DMS 273 treated with DMSO at 0.1 percent for 48 hours (cell line): ENCODE results near the gene IDI2.
A peak's percentile ranks its signal among the peaks of the same experiment; 100 is the strongest.

ENCODE experiments used
- DNase-seq: peaks from one replicate; lab custom pipeline; 2025; lab: John Stamatoyannopoulos, UW

IDI2 gene

DNA sequence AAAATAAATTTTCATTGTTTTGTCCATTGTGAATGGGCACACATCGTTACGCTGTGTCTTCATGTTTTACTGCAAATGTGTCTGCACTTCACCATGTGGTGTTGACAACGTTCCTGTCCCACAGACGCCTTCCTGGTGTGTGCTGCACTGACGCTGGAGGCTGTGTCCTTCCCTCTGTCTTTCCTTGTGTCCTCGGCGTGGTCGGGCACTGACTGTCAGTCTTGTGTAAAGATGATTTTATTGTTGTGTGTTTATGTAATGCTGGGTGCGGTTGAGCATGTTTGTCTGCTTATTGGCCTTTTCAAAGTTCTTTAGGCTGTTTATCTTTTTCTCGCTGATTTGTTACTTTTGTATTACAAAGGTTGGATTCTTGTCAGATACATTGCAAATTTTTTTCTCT is 18.1 kb downstream of the IDI2 start:
- no peak for DNase-seq

- DNase-seq = no peak
Observed at GRCh38 chr10:1006573-1006972, 19.1 kb downstream of the IDI2 start.

DNA sequence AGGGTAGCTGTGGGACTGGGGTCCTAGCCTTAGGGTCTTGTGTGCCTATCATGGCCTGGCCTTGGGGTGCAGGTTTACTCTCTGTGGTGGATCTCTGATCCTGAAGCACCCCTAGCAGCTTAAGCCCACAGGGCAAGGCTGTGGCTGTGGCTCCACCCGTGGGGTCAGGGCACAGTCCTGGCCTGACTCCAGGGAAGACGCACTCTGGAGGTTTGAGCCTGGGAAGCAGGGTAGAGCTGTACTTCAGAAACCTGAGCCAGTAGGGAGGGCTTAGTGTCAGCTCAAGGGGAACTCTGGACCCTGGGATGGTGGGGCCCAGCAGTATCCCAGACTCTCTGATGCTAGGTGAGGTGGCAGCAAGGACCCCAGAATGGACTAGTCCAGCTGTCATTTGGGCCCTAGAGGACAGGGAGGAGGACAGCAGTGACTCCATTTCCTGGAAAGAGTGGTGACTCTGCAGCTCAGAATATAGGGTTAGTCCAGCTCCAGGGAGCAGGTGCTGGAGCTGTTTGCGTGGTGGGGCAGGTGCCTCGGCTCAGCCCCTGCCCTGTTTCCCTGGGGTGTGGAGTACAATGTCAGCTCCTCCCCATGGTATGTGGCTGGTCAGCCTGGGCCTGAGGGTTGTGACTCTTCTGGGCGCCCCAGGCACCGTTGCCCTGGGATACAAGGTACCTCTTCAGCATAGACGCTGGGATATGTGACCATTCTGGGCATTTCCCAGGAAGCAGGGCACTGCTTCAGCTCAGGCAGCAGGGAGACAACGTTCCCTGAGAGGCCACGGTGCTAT is 21.6 kb downstream of the IDI2 start:
- DNase-seq = no peak

DNA sequence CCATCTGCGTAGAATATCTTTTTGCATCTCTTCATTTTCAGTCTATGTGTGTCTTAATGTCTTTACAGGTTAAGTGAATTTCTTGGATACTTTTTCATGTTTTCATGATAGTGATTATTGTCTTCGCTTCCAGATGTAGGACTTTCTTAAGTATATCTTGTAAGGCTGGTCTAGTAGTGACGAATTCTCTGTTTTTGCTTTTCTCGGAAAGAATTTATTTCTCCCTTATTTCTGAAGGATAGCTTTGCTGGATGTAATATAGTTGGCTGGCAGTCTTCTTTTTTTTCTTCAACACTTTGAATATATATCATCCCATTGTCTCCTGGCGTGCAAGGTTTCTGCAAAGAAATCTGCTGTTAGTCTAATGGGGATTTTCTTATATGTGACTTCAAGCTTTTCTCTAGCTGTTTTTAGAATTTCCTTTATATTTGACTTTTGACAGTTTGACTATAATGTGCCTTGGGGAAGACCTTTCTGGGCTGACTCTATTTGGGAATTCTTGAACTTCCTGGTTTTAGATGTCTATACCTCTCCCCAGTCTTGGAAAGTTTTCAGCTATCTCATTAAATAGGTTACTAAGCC is 23.1 kb downstream of the IDI2 start:
- DNase-seq = no peak

DNA sequence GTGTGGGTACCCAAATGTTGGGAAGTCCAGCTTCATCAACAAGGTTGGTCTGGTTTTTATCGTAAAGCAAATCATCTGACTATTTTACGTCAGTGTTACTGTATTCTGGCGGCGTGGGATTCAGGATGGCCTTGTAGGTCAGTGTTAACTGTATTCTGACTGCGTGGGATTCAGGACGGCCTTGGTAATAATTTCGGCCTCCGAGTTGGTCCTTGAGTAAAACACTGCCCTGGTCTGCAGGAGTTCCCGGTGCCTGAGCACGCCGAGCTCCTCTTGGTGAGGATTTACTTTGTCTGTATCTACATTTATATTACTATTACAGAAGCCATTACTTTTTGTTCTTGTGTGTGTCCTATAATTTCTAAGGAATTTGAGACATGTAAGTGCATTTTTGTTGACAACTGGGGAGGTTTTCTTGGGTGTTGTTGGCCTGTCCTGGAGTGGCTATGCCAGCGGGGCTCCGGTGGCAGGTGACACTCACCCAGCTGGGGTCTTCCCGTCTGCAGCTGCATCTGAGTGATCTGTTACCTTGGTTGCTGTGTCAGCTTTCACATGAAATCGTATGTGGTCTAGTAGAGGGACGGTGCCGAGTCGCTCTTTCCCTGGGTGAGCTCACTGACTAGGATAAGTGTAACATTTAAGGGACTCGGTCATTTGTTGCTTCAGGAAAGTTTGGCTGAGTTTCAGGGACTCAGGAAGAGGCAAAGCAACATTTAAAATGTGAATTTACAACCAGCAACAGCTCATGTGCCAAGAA is 28.2 kb downstream of the IDI2 start:
- no peak for DNase-seq

- DNase-seq = no peak
Observed at GRCh38 chr10:996031-996430, 29.6 kb downstream of the IDI2 start.

- DNase-seq = no peak
Observed at GRCh38 chr10:995559-995926, 30.1 kb downstream of the IDI2 start.

- no peak for DNase-seq
Observed at GRCh38 chr10:994836-995558, 30.7 kb downstream of the IDI2 start.

- DNase-seq = no peak
Observed at GRCh38 chr10:992871-993270, 32.8 kb downstream of the IDI2 start.

- no peak for DNase-seq
Observed at GRCh38 chr10:992467-992866, 33.2 kb downstream of the IDI2 start.

DNA sequence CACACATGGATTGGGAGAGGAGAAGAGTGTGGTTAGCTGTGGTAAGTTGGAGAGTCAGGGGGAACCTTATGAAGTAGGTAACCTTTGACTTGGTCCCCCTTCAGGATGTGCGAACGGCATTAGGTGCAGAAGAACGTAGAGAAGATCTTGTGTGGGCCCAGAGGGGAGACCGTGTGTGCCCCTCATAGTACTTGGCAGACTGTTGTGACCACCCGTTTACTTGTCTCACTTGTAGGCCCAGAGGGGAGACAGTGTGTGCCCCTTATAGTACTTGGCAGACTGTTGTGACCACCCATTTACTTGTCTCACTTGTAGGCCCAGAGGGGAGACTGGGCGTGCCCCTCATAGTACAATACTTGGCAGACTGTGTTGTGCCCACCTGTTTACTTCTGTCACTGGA is 34.9 kb downstream of the IDI2 start:
- DNase-seq = no peak

DNA sequence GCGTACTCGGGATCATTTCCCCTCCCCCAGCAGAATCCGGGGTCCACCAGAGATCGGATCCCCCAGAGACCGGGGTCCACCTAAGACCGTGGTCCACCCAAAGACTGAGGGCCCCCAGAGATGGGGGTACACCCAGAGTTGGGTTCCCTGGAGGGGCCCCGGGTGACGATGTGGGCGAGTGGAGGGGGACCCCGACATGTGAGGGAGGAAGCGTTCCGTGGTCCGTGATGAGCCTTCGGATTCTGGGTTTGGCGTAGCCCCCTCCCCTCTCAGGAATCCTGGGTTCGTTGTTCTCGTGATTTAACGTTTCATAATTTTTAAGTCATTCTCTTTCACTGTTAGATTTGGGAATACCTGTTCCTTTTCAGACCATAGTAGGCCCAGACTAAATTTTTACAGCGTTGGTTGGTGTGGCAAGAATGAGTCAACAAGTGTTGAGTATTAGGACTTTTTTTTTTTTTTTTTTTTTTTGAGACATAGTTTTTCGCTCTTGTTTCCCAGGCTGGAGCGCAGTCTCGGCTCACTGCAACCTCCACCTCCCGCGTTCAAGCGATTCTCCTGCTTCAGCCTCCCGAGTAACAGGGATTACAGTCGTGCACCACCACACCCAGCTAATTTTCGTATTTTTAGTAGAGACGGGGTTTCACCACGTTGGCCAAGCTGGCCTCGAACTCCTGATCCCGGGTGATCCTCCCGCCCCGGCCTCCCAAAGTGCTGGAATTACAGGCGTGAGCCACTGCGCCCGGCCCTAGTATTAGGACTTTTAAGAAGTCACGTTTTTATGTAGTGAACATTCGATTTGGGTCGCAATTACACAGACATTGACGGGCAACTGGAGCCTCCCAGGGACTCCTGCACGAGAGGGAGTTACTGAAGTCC is 36.8 kb downstream of the IDI2 start:
- no peak for DNase-seq

DNA sequence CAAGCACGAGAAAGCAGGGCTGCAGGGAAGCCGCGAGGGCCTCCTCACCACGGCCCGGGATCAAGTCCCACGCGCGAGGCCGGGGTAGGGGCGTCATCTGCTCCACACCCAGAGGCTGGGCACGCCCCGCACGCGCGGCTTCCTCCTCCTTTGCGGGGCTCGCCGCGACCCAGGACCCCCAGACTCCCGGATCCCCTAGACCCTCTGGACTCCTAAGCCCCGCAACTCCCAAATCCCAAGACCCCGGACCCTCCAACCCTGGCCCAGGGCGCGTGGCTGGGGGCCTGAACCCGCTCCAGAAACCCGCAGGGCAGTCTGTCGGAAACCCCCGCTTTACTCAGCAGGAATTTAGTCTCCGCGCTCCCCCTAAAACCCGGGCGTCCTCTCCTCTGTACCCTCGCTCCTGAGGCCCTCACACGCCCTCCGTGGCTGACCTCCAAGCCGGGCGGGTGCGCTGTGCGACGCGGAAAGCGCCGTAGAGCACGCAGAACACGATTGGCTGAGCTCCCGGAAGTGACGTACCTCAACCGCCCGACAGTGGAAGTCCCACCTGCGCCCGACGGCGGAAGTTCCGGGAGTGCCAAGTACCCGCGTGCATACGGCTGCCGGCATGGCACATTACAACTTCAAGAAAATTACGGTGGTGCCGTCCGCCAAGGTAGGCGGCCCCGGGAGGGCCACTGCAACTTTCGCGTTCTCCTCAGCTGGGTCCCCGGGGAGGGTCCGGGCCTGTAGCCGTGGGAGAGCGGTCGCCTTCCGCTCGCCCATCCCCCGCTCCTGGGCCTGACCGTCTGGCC is 37.6 kb downstream of the IDI2 start, which contains the start of gene GTPBP4:
TSS of gene GTPBP4 (plus strand) at position 565 of the 797 bp plus-strand sequence. CDS start at position 611, 46 bp downstream.
- peak; percentile 75 for DNase-seq

- DNase-seq = no peak
Observed at GRCh38 chr10:987620-987869, 38.1 kb downstream of the IDI2 start.

DNA sequence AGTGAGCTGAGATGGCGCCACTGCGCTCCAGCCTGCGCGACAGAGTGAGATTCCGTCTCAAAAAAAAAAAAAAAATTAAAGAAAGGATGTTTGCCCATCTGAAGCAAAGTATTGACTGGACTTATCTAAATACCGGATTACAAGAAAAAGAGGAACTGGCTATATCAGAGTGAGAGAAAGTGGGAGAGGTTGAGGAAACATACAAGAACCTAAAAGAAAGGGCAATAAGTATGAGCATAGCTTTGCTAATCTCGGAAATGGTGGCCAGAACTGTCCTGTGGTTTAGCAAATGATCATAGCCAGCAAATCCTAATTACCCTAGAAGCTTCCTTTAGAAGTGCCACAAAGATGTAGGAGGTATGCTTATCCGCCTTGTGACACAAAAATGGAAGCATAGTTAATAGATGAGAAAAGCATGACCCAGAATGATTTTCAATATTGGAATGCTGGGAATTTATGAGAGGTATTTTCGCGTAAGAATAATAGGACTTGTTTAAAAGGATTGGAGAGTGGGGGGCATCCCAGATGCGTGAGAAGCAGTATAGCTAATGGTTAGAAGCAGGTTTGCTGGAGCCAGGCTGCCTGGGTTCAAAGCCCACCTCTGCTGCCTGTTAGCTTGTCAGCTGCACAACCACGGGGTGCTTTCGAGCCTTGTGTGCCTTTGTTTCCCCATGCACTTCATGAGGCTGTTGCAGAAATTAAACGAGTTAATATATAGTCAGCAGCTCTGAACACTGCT is 38.6 kb downstream of the IDI2 start:
- no peak for DNase-seq

GRCh38 chr10:986137-986825 is 39.4 kb downstream of the IDI2 start:
- DNase-seq = no peak

DNA sequence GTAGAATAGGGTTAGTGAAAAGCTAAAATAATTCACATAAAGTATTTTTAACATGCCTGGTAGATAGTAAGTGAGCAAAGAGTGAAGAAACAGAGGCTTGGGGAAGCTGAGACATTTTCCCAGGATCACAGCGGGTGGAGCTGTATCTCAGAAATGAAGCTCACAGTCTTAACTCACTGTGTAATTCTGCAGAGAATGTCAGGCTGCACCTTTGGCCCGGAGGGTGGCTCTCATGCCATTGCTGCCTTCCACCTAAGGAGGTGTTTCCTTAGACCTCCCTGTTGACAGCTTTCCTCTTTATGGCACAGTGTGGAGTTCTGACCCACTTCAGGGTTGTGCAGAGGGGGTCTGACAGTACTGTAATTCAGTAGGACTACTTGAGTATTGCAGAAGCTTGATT is 40.3 kb downstream of the IDI2 start:
- DNase-seq = no peak

DNA sequence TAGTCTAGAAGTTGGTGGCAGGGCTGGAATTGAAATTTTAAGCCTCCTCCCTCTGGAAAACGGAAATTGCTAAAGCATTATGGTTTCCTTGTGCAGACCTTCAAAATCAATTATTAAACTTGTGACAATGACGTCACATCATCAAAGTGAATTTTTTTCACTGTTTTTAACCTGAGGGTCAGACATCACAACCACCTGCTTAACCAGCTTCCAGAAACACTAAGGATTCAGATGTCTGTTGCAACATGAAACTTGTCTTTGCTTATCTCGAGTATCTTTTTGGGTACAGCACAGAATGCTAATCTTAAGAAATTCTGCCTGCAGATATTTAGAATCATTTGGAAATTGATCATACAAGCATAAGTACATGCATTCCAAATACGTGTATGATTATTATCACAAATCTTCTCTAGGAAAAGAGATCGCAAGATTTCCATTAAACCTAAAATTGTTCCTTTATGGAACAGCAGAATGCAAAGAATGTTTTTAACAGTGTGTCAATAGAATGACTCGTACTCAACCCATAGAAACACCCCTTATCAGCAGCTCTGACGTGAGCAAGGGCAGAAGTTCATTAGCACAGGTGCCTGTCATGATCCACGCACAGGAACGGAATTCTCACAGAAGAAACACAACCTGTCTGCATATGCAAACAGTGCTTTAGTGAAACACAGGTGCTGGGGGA is 41.5 kb downstream of the IDI2 start:
- no peak for DNase-seq

- no peak for DNase-seq
Observed at GRCh38 chr10:983401-983800, 42.3 kb downstream of the IDI2 start.
